B cell (primary cell): ENCODE results near the gene PDK1. TPM values are rescaled to one million over a fixed set of nuclear protein-coding genes. Genes with fewer than 3 reads are reported as not detected.
"Not testable (repeated sequence)": the region's sequence is repeated elsewhere in the genome, so short reads cannot be mapped to it uniquely, and the experiment has no call there.

Source experiments
- ATAC-seq: fragments of 200-7000 bp; cut with Tn5 transposase; one replicate; pipeline ENCODE4 v1.10.0; 2021; ENCODE audit warnings: low read depth, mild to moderate bottlenecking, moderate number of reproducible peaks, moderate library complexity
- CTCF ChIA-PET: fragments of 350-600 bp; sonication (Branson Sonifier 250); formaldehyde crosslinking; loops from one replicate; lab custom pipeline; 2021; ENCODE audit warnings: antibody characterized with exemption, inconsistent platforms; lab: Charles Lee
- POLR2A ChIA-PET: fragments of 350-600 bp; sonication (Branson Sonifier 250); formaldehyde crosslinking; loops from one replicate; lab custom pipeline; 2021; ENCODE audit warnings: antibody characterized with exemption; lab: Charles Lee
- DNase-seq: peaks from one replicate; pipeline ENCODE4 v3.0.0; 2013
- H2AFZ ChIP-seq: 2 replicates; pipeline ENCODE4 v1.6.1; 2012; ENCODE audit warnings: mild to moderate bottlenecking, low read depth, low read length; ENCODE audit not compliant: insufficient read depth, poor library complexity, severe bottlenecking
- H3K27ac ChIP-seq, 2 donors: 1 replicate in 1 of 2; 2 replicates in 1 of 2; pipeline ENCODE4 v1.5.1; 2012 to 2013; ENCODE audit warnings: low read length in 2 of 2, mild to moderate bottlenecking in 2 of 2, moderate library complexity in 1 of 2
- H3K27me3 ChIP-seq, 4 experiments: fragments of 200-600 bp in 1 of 4; sonication (generic) in 1 of 4; replicated peaks in 1 of 4; 1 replicate in 2 of 4; 2 replicates in 2 of 4; pipeline versions ENCODE4 v1.6.1 to v1.7.0; 2013 to 2016; ENCODE audit warnings: low read length in 3 of 4, mild to moderate bottlenecking in 2 of 4, mixed read lengths in 1 of 4, moderate library complexity in 1 of 4; ENCODE audit not compliant: insufficient read depth in 4 of 4, control insufficient read depth in 3 of 4; ENCODE audit errors: control extremely low read depth in 1 of 4
- H3K36me3 ChIP-seq, 2 experiments: replicated peaks in 1 of 2; 1 replicate in 1 of 2; 2 replicates in 1 of 2; pipeline versions ENCODE4 v1.6.1 to v1.7.1; 2013; ENCODE audit warnings: low read length in 1 of 2; ENCODE audit not compliant: insufficient read depth in 2 of 2, control insufficient read depth in 1 of 2; ENCODE audit errors: control extremely low read depth in 1 of 2, extremely low read depth in 1 of 2
- H3K4me1 ChIP-seq, 2 donors: fragments of 200-600 bp in 1 of 2; sonication (generic) in 1 of 2; 1 replicate in 1 of 2; 2 replicates in 1 of 2; pipeline versions ENCODE4 v1.5.1 to v1.6.1; 2013 to 2017; ENCODE audit warnings: low read length in 2 of 2; ENCODE audit not compliant: control insufficient read depth in 2 of 2, insufficient read depth in 2 of 2
- H3K4me2 ChIP-seq: replicated peaks from 2 replicates; pipeline ENCODE3; 2012; ENCODE audit warnings: mild to moderate bottlenecking, low read depth, low read length; ENCODE audit not compliant: poor library complexity, severe bottlenecking
- H3K4me3 ChIP-seq, 5 experiments: fragments of 200-600 bp in 1 of 5; sonication (generic) in 1 of 5; 1 replicate in 3 of 5; 2 replicates in 2 of 5; pipeline versions ENCODE4 v1.5.1 to v1.7.0; 2011 to 2016; ENCODE audit warnings: low read length in 4 of 5, mild to moderate bottlenecking in 4 of 5, low read depth in 2 of 5, control low read depth in 1 of 5, moderate library complexity in 1 of 5; ENCODE audit not compliant: insufficient read depth in 1 of 5; ENCODE audit errors: control extremely low read depth in 1 of 5, extremely low read depth in 1 of 5
- H3K79me2 ChIP-seq: fragments of 200-600 bp; sonication (generic); one replicate; pipeline ENCODE4 v1.6.0; 2016; ENCODE audit warnings: low read length; ENCODE audit not compliant: control insufficient read depth, insufficient read depth
- H3K9ac ChIP-seq: fragments of 200-600 bp; sonication (generic); 2 replicates; pipeline ENCODE4 v1.6.1; 2017; ENCODE audit warnings: mild to moderate bottlenecking, low read length, moderate library complexity
- H3K9me3 ChIP-seq, 3 donors: one replicate each; pipeline versions ENCODE4 v1.6.1 to v1.7.1; 2013; ENCODE audit warnings: low read length in 2 of 3; ENCODE audit not compliant: control insufficient read depth in 2 of 3, insufficient read depth in 1 of 3; ENCODE audit errors: control extremely low read depth in 1 of 3
- H4K20me1 ChIP-seq: 2 replicates; pipeline ENCODE4 v1.6.0; 2012; ENCODE audit warnings: mild to moderate bottlenecking, low read length; ENCODE audit not compliant: insufficient read depth, control insufficient read depth, poor library complexity, severe bottlenecking
- H3K27ac Mint-ChIP-seq: one replicate; pipeline ENCODE4 v1.8.0; 2021; ENCODE audit warnings: mixed read lengths
- H3K27me3 Mint-ChIP-seq: one replicate; pipeline ENCODE4 v1.8.0; 2021; ENCODE audit warnings: mixed read lengths
- H3K4me1 Mint-ChIP-seq: one replicate; pipeline ENCODE4 v1.8.0; 2021; ENCODE audit warnings: mixed read lengths
- H3K4me3 Mint-ChIP-seq: one replicate; pipeline ENCODE4 v1.8.0; 2021; ENCODE audit warnings: mixed read lengths
- H3K9me3 Mint-ChIP-seq: one replicate; pipeline ENCODE4 v1.8.0; 2022; ENCODE audit warnings: mixed read lengths; ENCODE audit not compliant: insufficient read depth
- CTCF ChIP-seq: fragments of 200-600 bp; IDR thresholded peaks from one replicate; pipeline ENCODE4 v1.8.0; 2022; ENCODE audit warnings: antibody characterized with exemption, mild to moderate bottlenecking
- EZH2 ChIP-seq: IDR thresholded peaks from 2 replicates; pipeline ENCODE4 v1.6.1; 2012; ENCODE audit warnings: borderline replicate concordance, low read depth, mild to moderate bottlenecking, moderate library complexity, low read length; ENCODE audit not compliant: insufficient read depth, poor library complexity, severe bottlenecking
- WGBS: methylation state at CpG from one replicate; pipeline ENCODE4 v1.1.5; 2013; ENCODE audit warnings: missing lambda C conversion rate; ENCODE audit not compliant: insufficient coverage; 5-methylcytosine and 5-hydroxymethylcytosine counted together
- intact Hi-C: fragments of 100-400 bp; cut with micrococcal nuclease; formaldehyde crosslinking; loops from one replicate; pipeline ENCODE4 v1.10.0; 2022
- polyA plus RNA-seq: library from polyadenylated mRNA; depleted of rRNA; stranded (reverse); fragments of >200 nt; gene quantifications from 2 replicates; pipeline ENCODE4 v1.2.3, GENCODE V29; 2012
- total RNA-seq, 2 donors: library from RNA; stranded (reverse); fragments of 120-200 nt in 1 of 2; gene quantifications; 1 replicate in 1 of 2; 2 replicates in 1 of 2; pipeline versions ENCODE4 v1.2.3 to v1.2.4, GENCODE V29; 2013 to 2022

PDK1 gene
- total and polyA plus RNA-seq, 2 donors (not counting 1 experiment from before 2014, with no cell fraction given), result 12.5 to 25.5 TPM

- TF ChIP-seq EZH2, result no peak
- no peak for TF ChIP-seq CTCF
- POLR2A ChIA-PET, result no interaction called here
- H3K4me1 Mint-ChIP-seq, result no peaks in the 10 kb centered on the region
Observed at GRCh38 chr2:172588931-172589330, 33.0 kb downstream of the PDK1 start.

GRCh38 chr2:172591386-172591785, 35.5 kb downstream of the PDK1 start:
- H4K20me1 ChIP-seq, H3K4me3 Mint-ChIP-seq, H3K4me2 ChIP-seq, H3K9me3 Mint-ChIP-seq, H3K27me3 Mint-ChIP-seq, H3K27me3 ChIP-seq, H3K4me1 Mint-ChIP-seq, ATAC-seq, H3K27ac Mint-ChIP-seq, DNase-seq, CTCF ChIA-PET, intact Hi-C loops, H3K79me2 ChIP-seq, H3K9ac ChIP-seq, H3K27ac ChIP-seq, H3K4me3 ChIP-seq, H3K9me3 ChIP-seq, POLR2A ChIA-PET, H2AFZ ChIP-seq, H3K4me1 ChIP-seq: not testable (repeated sequence)
- WGBS, result 100% methylated on average over 2 of the region's 4 CpGs
- H3K36me3 ChIP-seq, result peaks cover 5 to 73% of the 10 kb centered on the region in 2 experiments

More at GRCh38 chr2:172588931-172589330, 33.0 kb downstream of the PDK1 start:
- DNase-seq (no peak), ATAC-seq (no peak)
- Histone ChIP-seq H3K27me3 (no peaks in the 10 kb centered on the region), H3K27ac (no peak overlapping the region), H2AFZ (no peak overlapping the region), H3K9ac (no peak overlapping the region), H3K36me3 (peaks cover 5 to 65% of the 10 kb centered on the region in 2 experiments), H3K4me1 (no peaks in the 10 kb centered on the region), H3K9me3 (peaks cover 0 to 5% (median 0%) of the 10 kb centered on the region in 3 donors), H3K4me3 (no peak overlapping the region), H3K4me2 (no peak overlapping the region), H4K20me1 (no peaks in the 10 kb centered on the region), H3K79me2 (peaks cover 8% of the 10 kb centered on the region)
- whole genome bisulfite sequencing, result 92% methylated on average over 2 of the region's 4 CpGs
- intact Hi-C loops, result no loop called here
- Mint-ChIP-seq H3K4me3 (no peak overlapping the region), H3K9me3 (no peaks in the 10 kb centered on the region), H3K27ac (no peak overlapping the region), H3K27me3 (no peaks in the 10 kb centered on the region)
- CTCF ChIA-PET, result no interaction called here

- CTCF ChIA-PET, result not testable (repeated sequence)
- H3K36me3 ChIP-seq, result peaks cover 8 to 73% of the 10 kb centered on the region in 2 experiments
Observed at GRCh38 chr2:172592190-172592589, 36.3 kb downstream of the PDK1 start.

More at GRCh38 chr2:172592190-172592589, 36.3 kb downstream of the PDK1 start:
- H3K4me3 ChIP-seq, POLR2A ChIA-PET, H3K4me1 ChIP-seq, DNase-seq, H4K20me1 ChIP-seq, H3K27me3 ChIP-seq, H3K79me2 ChIP-seq, H3K9me3 ChIP-seq, H3K27ac Mint-ChIP-seq, H3K27ac ChIP-seq, H3K4me3 Mint-ChIP-seq, H2AFZ ChIP-seq, H3K4me1 Mint-ChIP-seq, intact Hi-C loops, ATAC-seq, H3K4me2 ChIP-seq, H3K27me3 Mint-ChIP-seq, H3K9me3 Mint-ChIP-seq, H3K9ac ChIP-seq: not testable (repeated sequence)
